Mesenchymal stem cell (in vitro differentiated cells and primary cell): ENCODE data around the gene DRD2.
A peak's percentile ranks its signal among the peaks of the same experiment; 100 is the strongest.

Source experiments
- DNase-seq: peaks from one replicate; pipeline ENCODE4 v3.0.0-alpha.2; 2013
- H2AFZ ChIP-seq: one replicate; pipeline ENCODE4 v1.6.1; 2013; ENCODE audit warnings: low read depth, mild to moderate bottlenecking, control low read depth, inconsistent platforms, low read length, moderate library complexity
- H2AK5ac ChIP-seq: 2 replicates; pipeline ENCODE4 v1.6.1; 2013; ENCODE audit warnings: low read length, moderate library complexity, mild to moderate bottlenecking, inconsistent platforms; ENCODE audit not compliant: severe bottlenecking
- H2BK120ac ChIP-seq: one replicate; pipeline ENCODE4 v1.6.1; 2013; ENCODE audit warnings: low read depth, mild to moderate bottlenecking, inconsistent platforms, low read length, moderate library complexity
- H2BK12ac ChIP-seq, 2 experiments: one replicate each; pipeline ENCODE4 v1.6.1; 2013; ENCODE audit warnings: inconsistent platforms in 2 of 2, low read length in 2 of 2, mild to moderate bottlenecking in 2 of 2, moderate library complexity in 2 of 2, control low read depth in 1 of 2
- H2BK15ac ChIP-seq: one replicate; pipeline ENCODE4 v1.6.1; 2013; ENCODE audit warnings: mild to moderate bottlenecking, low read depth, inconsistent platforms; ENCODE audit not compliant: poor library complexity, severe bottlenecking
- H2BK5ac ChIP-seq: 2 replicates; pipeline ENCODE4 v1.6.1; 2013; ENCODE audit warnings: low read depth, mild to moderate bottlenecking, low read length, control low read depth, inconsistent platforms; ENCODE audit not compliant: poor library complexity, severe bottlenecking
- H3K14ac ChIP-seq, 2 experiments: one replicate each; pipeline ENCODE4 v1.6.1; 2013; ENCODE audit warnings: inconsistent platforms in 2 of 2, low read length in 2 of 2, control low read depth in 1 of 2, mild to moderate bottlenecking in 1 of 2, moderate library complexity in 1 of 2
- H3K18ac ChIP-seq, 2 experiments: one replicate each; pipeline ENCODE4 v1.6.1; 2013; ENCODE audit warnings: inconsistent platforms in 2 of 2, low read length in 2 of 2, control low read depth in 1 of 2, low read depth in 1 of 2, mild to moderate bottlenecking in 1 of 2
- H3K23ac ChIP-seq, 2 experiments: one replicate each; pipeline ENCODE4 v1.6.1; 2013; ENCODE audit warnings: inconsistent platforms in 2 of 2, low read length in 2 of 2, mild to moderate bottlenecking in 2 of 2, moderate library complexity in 2 of 2, control low read depth in 1 of 2
- H3K27ac ChIP-seq: 2 replicates; pipeline ENCODE4 v1.5.1; 2013; ENCODE audit warnings: mild to moderate bottlenecking, moderate library complexity, low read length, control low read depth, inconsistent platforms; ENCODE audit not compliant: poor library complexity, severe bottlenecking
- H3K27me3 ChIP-seq, 2 experiments: 2 replicates each; pipeline versions ENCODE4 v1.6.1 to v1.7.0; 2013; ENCODE audit warnings: low read length in 2 of 2, mild to moderate bottlenecking in 2 of 2, moderate library complexity in 2 of 2, control low read depth in 1 of 2, inconsistent platforms in 1 of 2; ENCODE audit not compliant: control insufficient read depth in 1 of 2, insufficient read depth in 1 of 2
- H3K36me3 ChIP-seq, 2 experiments: 2 replicates each; pipeline versions ENCODE4 v1.6.1 to v1.7.0; 2013; ENCODE audit warnings: low read length in 2 of 2, control low read depth in 1 of 2, inconsistent platforms in 1 of 2, low read depth in 1 of 2, mild to moderate bottlenecking in 1 of 2; ENCODE audit not compliant: insufficient read depth in 2 of 2, control insufficient read depth in 1 of 2
- H3K4ac ChIP-seq, 2 experiments: one replicate each; pipeline ENCODE4 v1.6.1; 2013; ENCODE audit warnings: inconsistent platforms in 2 of 2, low read length in 2 of 2, mild to moderate bottlenecking in 2 of 2, moderate library complexity in 2 of 2, control low read depth in 1 of 2, low read depth in 1 of 2
- H3K4me1 ChIP-seq: 2 replicates; pipeline ENCODE4 v1.6.1; 2013; ENCODE audit warnings: low read depth, low read length, control low read depth; ENCODE audit not compliant: control insufficient read depth, insufficient read depth
- H3K4me2 ChIP-seq: 2 replicates; pipeline ENCODE4 v1.6.1; 2013; ENCODE audit warnings: low read length, mild to moderate bottlenecking, inconsistent platforms; ENCODE audit not compliant: poor library complexity, severe bottlenecking
- H3K4me3 ChIP-seq, 2 experiments: 2 replicates each; pipeline versions ENCODE4 v1.5.1 to v1.7.0; 2013; ENCODE audit warnings: low read length in 2 of 2, mild to moderate bottlenecking in 2 of 2, control low read depth in 1 of 2, low read depth in 1 of 2; ENCODE audit not compliant: insufficient read depth in 1 of 2
- H3K79me1 ChIP-seq: replicated peaks from 2 replicates; pipeline ENCODE4 v1.6.1; 2013; ENCODE audit warnings: mild to moderate bottlenecking, control low read depth, low read length, inconsistent platforms; ENCODE audit not compliant: poor library complexity, severe bottlenecking
- H3K9ac ChIP-seq: 2 replicates; pipeline ENCODE4 v1.7.0; 2013; ENCODE audit warnings: mild to moderate bottlenecking, low read length, moderate library complexity
- H3K9me3 ChIP-seq: 2 replicates; pipeline ENCODE4 v1.7.0; 2013; ENCODE audit warnings: mild to moderate bottlenecking, low read length; ENCODE audit not compliant: control insufficient read depth
- H4K8ac ChIP-seq: one replicate; pipeline ENCODE4 v1.6.1; 2013; ENCODE audit warnings: inconsistent platforms, mild to moderate bottlenecking, low read length, moderate library complexity
- H4K91ac ChIP-seq: one replicate; pipeline ENCODE4 v1.6.1; 2013; ENCODE audit warnings: mild to moderate bottlenecking, low read length, inconsistent platforms
- WGBS: methylation state at CpG from one replicate; pipeline ENCODE4 v1.1.7; 2013; ENCODE audit warnings: mixed read lengths; 5-methylcytosine and 5-hydroxymethylcytosine counted together

Gene DRD2

DNA sequence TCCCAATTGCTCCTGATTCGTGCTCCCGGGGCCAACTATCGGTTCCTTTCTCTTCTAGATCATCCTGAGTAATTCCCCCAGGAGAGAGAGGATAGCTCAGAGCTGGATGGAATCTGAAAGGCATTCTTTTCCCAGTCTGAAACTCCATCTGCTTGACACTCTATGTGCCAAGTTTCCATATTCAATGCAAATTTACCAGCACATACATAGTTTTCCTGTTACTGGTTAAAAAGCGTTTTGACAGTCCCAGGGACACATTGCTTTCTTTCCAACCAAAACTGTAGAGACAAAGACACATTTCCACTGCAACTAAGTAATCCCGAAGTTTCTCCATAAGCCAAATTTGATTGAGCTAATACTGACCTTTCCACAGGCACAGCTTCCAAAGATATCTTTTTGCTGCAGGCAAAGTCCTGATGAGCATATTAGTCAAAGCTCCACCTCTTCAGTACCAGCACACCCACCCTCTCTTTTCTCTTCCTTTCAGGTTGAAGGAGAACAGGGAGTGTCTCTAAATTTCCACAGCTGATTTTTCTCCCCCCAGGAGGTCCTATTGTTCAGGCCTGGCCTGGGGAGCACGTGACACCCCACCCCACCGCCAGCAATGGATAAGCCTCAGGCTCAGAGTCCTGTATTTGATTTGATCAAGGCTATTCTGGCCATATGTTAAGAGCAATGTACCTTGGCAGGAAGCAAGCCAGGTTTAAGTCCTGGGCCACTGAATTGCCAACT is 97.4 kb downstream of the DRD2 start:
- H2AFZ ChIP-seq = no peak overlapping the region
- H2AK5ac ChIP-seq = no peak overlapping the region
- H3K4ac ChIP-seq = no peak overlapping the region
- H3K23ac ChIP-seq = no peak overlapping the region
- DNase-seq = no peak
- no peak overlapping the region for H3K9ac ChIP-seq
- H3K4me3 ChIP-seq = no peak overlapping the region
- no peak overlapping the region for H2BK12ac ChIP-seq
- H2BK5ac ChIP-seq = no peak overlapping the region
- H3K4me1 ChIP-seq = no peaks in the 10 kb centered on the region
- H3K36me3 ChIP-seq = no peaks in the 10 kb centered on the region
- H3K4me2 ChIP-seq = no peak overlapping the region
- H3K14ac ChIP-seq = no peak overlapping the region
- no peak overlapping the region for H4K91ac ChIP-seq
- no peak overlapping the region for H4K8ac ChIP-seq
- H2BK120ac ChIP-seq = no peak overlapping the region
- H2BK15ac ChIP-seq = no peak overlapping the region
- H3K9me3 ChIP-seq = no peaks in the 10 kb centered on the region
- no peak overlapping the region for H3K27ac ChIP-seq
- no peak overlapping the region for H3K18ac ChIP-seq
- H3K79me1 ChIP-seq = no peaks in the 10 kb centered on the region
- WGBS = 73% methylated on average over 7 of the region's 7 CpGs
- peaks cover 0 to 19% of the 10 kb centered on the region in 2 experiments for H3K27me3 ChIP-seq

DNA sequence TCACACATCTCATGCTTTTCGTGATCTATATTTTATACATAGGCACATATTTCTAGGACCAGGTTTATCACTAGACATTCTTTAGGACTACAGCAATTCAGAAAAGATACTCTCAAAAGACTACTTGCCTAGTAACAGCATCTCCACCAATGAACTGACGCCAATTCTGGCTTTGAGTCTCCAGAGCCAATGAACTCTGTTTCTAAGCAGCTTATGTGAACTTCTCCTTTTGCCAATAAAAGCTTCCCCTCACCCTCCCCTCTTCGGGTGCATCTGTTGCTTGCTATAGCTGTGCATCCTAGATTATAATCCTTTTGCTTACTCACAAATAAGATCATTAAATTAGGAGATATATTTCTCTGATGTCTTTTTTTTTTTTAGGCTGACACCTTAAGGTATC is 99.0 kb downstream of the DRD2 start:
- no peaks in the 10 kb centered on the region for H3K79me1 ChIP-seq
- H4K91ac ChIP-seq = no peak overlapping the region
- no peaks in the 10 kb centered on the region for H3K4me1 ChIP-seq
- no peak overlapping the region for H2AFZ ChIP-seq
- no peak overlapping the region for H3K9ac ChIP-seq
- peak; percentile 25 for DNase-seq
- no peak overlapping the region for H2AK5ac ChIP-seq
- H3K23ac ChIP-seq = no peak overlapping the region
- H2BK5ac ChIP-seq = no peak overlapping the region
- H3K27ac ChIP-seq = no peak overlapping the region
- H3K14ac ChIP-seq = no peak overlapping the region
- no peaks in the 10 kb centered on the region for H3K36me3 ChIP-seq
- no peak overlapping the region for H3K18ac ChIP-seq
- H2BK12ac ChIP-seq = no peak overlapping the region
- H4K8ac ChIP-seq = no peak overlapping the region
- no peak overlapping the region for H3K4ac ChIP-seq
- H2BK15ac ChIP-seq = no peak overlapping the region
- no peak overlapping the region for H3K4me2 ChIP-seq
- H3K9me3 ChIP-seq = no peaks in the 10 kb centered on the region
- no peak overlapping the region for H3K4me3 ChIP-seq
- H3K27me3 ChIP-seq = peaks cover 0 to 11% of the 10 kb centered on the region in 2 experiments
- WGBS = 96% methylated on average over 2 of the region's 3 CpGs
- H2BK120ac ChIP-seq = no peak overlapping the region

DNA sequence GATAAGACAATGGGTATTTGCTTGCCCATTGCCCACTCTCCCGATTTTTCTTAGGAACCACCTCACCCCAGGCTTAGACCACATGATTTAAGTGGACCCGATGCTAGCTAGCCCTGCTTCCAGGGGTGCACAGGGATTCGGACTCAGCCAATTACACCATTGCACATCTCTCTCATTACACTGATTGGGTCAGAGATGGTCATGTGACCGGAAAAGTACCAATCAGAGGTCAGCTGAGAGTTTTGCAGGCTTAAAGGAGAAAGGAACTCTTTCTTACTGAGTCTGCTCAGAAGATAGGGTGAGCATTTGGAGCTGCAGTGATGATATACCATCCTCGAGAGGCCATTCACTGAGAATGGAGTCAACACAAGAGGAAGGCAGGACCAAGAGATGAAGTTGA is 99.8 kb downstream of the DRD2 start:
- Histone ChIP-seq H3K23ac (no peak overlapping the region), H2BK5ac (no peak overlapping the region), H3K4me2 (no peak overlapping the region), H3K36me3 (no peaks in the 10 kb centered on the region), H3K4ac (no peak overlapping the region), H3K9me3 (no peaks in the 10 kb centered on the region), H2BK15ac (no peak overlapping the region), H3K4me1 (no peaks in the 10 kb centered on the region), H2BK120ac (no peak overlapping the region), H3K9ac (no peak overlapping the region), H4K8ac (no peak overlapping the region), H2BK12ac (no peak overlapping the region), H3K18ac (no peak overlapping the region), H3K4me3 (no peak overlapping the region), H2AFZ (no peak overlapping the region), H4K91ac (no peak overlapping the region), H3K27me3 (peaks cover 0 to 11% of the 10 kb centered on the region in 2 experiments), H3K14ac (no peak overlapping the region), H3K27ac (no peak overlapping the region), H2AK5ac (no peak overlapping the region), H3K79me1 (no peaks in the 10 kb centered on the region)
- no peak for DNase-seq
- WGBS = 95% methylated on average over 4 of the region's 5 CpGs

DNA sequence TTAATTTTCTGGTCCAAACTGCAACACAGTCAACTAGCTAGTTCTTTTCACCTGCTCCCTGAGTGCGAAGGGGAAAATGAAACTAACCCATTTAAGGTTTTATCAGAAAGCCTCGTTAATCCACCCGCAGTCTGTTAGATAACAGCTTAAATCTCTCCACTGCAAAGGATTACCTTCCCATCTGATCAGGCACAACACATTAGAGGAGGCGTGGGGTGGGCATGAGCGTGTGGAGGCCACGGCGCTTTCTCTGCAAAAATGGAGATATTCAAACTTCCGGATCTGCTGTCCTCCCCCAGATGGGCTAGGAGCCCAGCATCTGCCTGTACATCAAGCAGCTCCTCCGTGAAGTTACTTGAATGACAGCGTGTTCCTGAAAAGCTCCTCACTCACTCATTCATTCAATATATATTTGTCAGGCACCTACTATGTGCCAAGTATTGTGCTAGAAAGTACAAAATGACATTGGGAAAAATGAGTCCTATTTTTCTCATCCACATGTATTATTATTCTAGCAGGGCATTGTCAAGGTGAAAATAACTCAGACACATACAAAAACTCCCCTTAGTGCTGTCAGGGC is 101.1 kb downstream of the DRD2 start:
- Histone ChIP-seq H2BK15ac (no peak overlapping the region), H3K4me1 (no peaks in the 10 kb centered on the region), H3K79me1 (no peaks in the 10 kb centered on the region), H4K8ac (no peak overlapping the region), H3K4ac (no peak overlapping the region), H3K4me3 (no peak overlapping the region), H3K14ac (no peak overlapping the region), H3K23ac (no peak overlapping the region), H3K4me2 (no peak overlapping the region), H3K9me3 (no peaks in the 10 kb centered on the region), H3K9ac (no peak overlapping the region), H2BK5ac (no peak overlapping the region), H2BK12ac (no peak overlapping the region), H2AK5ac (no peak overlapping the region), H3K36me3 (no peaks in the 10 kb centered on the region), H3K27me3 (peaks cover 0 to 11% of the 10 kb centered on the region in 2 experiments), H4K91ac (no peak overlapping the region), H2BK120ac (no peak overlapping the region), H3K18ac (no peak overlapping the region), H3K27ac (no peak overlapping the region), H2AFZ (no peak overlapping the region)
- WGBS = 92% methylated on average over 8 of the region's 10 CpGs
- no peak for DNase-seq
